ENCODE results near the gene TIMM44. TPM values are rescaled to one million over a fixed set of nuclear protein-coding genes. Genes with fewer than 3 reads are reported as not detected.
"Not testable (repeated sequence)": the region's sequence is repeated elsewhere in the genome, so short reads cannot be mapped to it uniquely, and the experiment has no call there.

Gene TIMM44
- polyA plus RNA-seq, 1 donor: 49.1 TPM

DNA sequence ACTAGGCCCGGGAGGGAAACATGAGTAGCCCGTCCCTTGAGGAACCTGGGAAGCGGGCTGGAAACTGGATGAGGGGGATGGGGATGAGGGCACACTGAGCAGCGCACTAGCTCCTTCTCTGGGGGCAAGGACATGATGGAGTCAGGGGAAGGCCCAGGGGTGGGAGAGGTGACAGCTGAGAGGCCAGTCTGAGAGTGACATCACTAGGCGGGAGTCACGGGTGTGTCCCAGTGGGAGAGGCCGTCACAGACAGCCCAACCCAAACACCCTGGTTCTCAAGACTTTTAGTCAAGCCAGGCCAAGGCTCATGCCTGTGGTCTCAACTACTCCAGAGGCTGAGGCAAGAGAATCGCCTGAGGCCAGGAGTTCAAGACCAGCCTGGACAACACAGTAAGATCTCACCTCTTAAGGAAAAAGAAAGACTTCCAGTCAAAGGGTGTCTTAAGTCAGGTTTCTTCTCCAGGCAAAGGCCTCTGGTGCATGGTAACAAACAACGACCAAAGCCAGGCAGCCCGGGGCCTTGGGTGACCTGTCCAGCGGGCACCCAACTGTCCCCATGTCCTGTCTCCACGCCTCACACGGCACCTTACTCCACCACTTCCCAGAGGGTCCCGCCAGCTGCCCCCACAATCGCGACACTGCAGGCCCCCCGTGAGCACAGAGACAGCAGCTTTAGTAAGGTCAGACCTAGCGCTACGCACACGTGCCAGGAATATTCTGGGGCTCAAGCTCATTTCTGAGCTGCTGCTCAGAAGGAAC is 25.5 kb upstream of the TIMM44 start:
- no CpG with 5 or more reads among the region's 20 CpGs for WGBS (ENCODE audit: insufficient coverage, low lambda C conversion rate)

DNA sequence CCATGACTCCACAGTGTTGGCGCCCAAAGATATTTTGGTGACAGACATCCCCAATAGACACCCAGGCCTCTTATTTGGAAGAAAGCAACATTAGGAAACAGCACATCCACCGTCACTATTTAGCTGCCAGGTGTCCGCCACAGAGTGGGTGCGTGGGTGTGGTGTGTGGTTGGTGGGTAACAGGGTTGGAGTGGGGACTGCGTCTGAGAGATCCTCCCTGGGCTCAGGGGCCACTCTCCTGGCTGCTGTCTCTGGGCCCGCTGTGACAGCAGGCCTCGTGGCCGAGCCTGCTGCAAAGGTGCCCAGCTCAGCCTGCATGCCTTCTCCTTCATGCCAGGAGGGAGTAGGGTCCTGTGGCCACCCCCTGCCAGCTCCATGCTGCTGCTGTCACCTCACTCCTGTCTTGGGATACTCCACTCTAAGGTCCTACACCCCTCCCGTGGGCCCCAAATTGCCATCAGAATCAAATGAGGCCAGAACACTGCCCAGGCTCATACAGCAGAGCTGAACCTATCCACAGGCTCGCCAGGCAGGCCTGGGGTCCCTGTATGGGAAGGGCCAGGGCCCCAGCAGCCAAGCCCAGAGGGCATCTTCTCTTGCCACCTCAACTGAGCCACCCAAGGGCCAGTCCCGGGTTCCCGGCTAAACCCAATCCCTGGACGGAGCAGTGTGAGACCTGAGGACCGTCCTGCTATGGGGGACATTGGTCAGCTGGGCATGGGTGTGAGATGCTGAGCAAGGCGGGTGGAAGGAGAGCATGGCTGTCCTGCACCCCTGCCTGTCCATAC is 24.7 kb upstream of the TIMM44 start:
- no peaks in the 10 kb centered on the region for H3K27me3 ChIP-seq (ENCODE audit: control insufficient read depth, insufficient read depth, low read length)
- peaks cover 2% of the 10 kb centered on the region for H3K9me3 ChIP-seq (ENCODE audit: control insufficient read depth, low read depth, low read length)
- H3K27ac ChIP-seq (ENCODE audit: low read length): no peak overlapping the region
- DNase-seq: no peak
- H3K36me3 ChIP-seq (ENCODE audit: control insufficient read depth, insufficient read depth, low read length): peaks cover 80% of the 10 kb centered on the region
- WGBS (ENCODE audit: insufficient coverage, low lambda C conversion rate): no CpG with 5 or more reads among the region's 15 CpGs
- no peak overlapping the region for H3K4me3 ChIP-seq (ENCODE audit: low read length)
- no peaks in the 10 kb centered on the region for H3K4me1 ChIP-seq (ENCODE audit: control insufficient read depth, insufficient read depth, low read length)

More for the DNA sequence above, 25.5 kb upstream of the TIMM44 start:
- Histone ChIP-seq H3K36me3 (ENCODE audit: control insufficient read depth, insufficient read depth, low read length) (peaks cover 79% of the 10 kb centered on the region), H3K4me3 (ENCODE audit: low read length) (no peak overlapping the region), H3K4me1 (ENCODE audit: control insufficient read depth, insufficient read depth, low read length) (no peaks in the 10 kb centered on the region), H3K27ac (ENCODE audit: low read length) (no peak overlapping the region), H3K9me3 (ENCODE audit: control insufficient read depth, low read depth, low read length) (no peaks in the 10 kb centered on the region), H3K27me3 (ENCODE audit: control insufficient read depth, insufficient read depth, low read length) (no peaks in the 10 kb centered on the region)
- no peak for DNase-seq

GRCh38 chr19:7965921-7966665 is 22.6 kb upstream of the TIMM44 start:
- Histone ChIP-seq H3K27me3 (ENCODE audit: control insufficient read depth, insufficient read depth, low read length) (no peaks in the 10 kb centered on the region), H3K4me1 (ENCODE audit: control insufficient read depth, insufficient read depth, low read length) (peaks cover 12% of the 10 kb centered on the region), H3K27ac (ENCODE audit: low read length) (no peak overlapping the region), H3K4me3 (ENCODE audit: low read length) (no peak overlapping the region), H3K9me3 (ENCODE audit: control insufficient read depth, low read depth, low read length) (peaks cover 2% of the 10 kb centered on the region), H3K36me3 (ENCODE audit: control insufficient read depth, insufficient read depth, low read length) (peaks cover 81% of the 10 kb centered on the region)
- DNase-seq: no peak
- 100% methylated on average over 1 of the region's 12 CpGs for WGBS (ENCODE audit: insufficient coverage, low lambda C conversion rate)

- Histone ChIP-seq H3K36me3 (ENCODE audit: control insufficient read depth, insufficient read depth, low read length) (peaks cover 85% of the 10 kb centered on the region), H3K4me1 (ENCODE audit: control insufficient read depth, insufficient read depth, low read length) (peaks cover 12% of the 10 kb centered on the region), H3K9me3 (ENCODE audit: control insufficient read depth, low read depth, low read length) (peaks cover 2% of the 10 kb centered on the region), H3K27ac (ENCODE audit: low read length) (no peak overlapping the region), H3K27me3 (ENCODE audit: control insufficient read depth, insufficient read depth, low read length) (no peaks in the 10 kb centered on the region), H3K4me3 (ENCODE audit: low read length) (no peak overlapping the region)
- WGBS (ENCODE audit: insufficient coverage, low lambda C conversion rate): 62% methylated on average over 3 of the region's 12 CpGs
- DNase-seq: no peak
These were observed 21.9 kb upstream of the TIMM44 start for GRCh38 chr19:7965259-7965841.

DNA sequence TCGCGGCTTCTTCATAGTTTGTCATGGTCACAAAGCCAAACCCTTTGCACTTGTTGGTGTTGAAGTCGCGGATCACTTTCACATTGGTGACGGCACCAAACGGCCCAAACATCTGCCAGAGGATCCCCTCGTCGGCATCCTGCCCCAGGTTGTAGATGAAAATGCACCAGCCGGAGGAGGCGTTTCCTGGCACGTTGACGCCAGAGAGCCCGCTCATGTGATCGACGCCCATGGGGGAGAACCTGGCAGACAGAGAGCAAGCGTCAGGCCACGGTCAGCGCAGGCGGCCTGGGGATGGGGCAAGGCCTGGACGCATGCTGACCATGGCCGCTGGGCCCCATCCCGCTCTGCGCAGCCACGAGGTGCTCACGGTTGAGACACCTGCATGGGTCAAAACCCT is 20.1 kb upstream of the TIMM44 start:
- Histone ChIP-seq H3K36me3 (ENCODE audit: control insufficient read depth, insufficient read depth, low read length) (peaks cover 79% of the 10 kb centered on the region), H3K9me3 (ENCODE audit: control insufficient read depth, low read depth, low read length) (peaks cover 2% of the 10 kb centered on the region), H3K4me1 (ENCODE audit: control insufficient read depth, insufficient read depth, low read length) (peaks cover 12% of the 10 kb centered on the region), H3K4me3 (ENCODE audit: low read length) (no peak overlapping the region), H3K27ac (ENCODE audit: low read length) (no peak overlapping the region), H3K27me3 (ENCODE audit: control insufficient read depth, insufficient read depth, low read length) (no peaks in the 10 kb centered on the region)
- no CpG with 5 or more reads among the region's 25 CpGs for WGBS (ENCODE audit: insufficient coverage, low lambda C conversion rate)
- DNase-seq: no peak

- Histone ChIP-seq H3K27me3 (ENCODE audit: control insufficient read depth, insufficient read depth, low read length) (no peaks in the 10 kb centered on the region), H3K4me3 (ENCODE audit: low read length) (no peak overlapping the region), H3K4me1 (ENCODE audit: control insufficient read depth, insufficient read depth, low read length) (peaks cover 12% of the 10 kb centered on the region), H3K9me3 (ENCODE audit: control insufficient read depth, low read depth, low read length) (peaks cover 2% of the 10 kb centered on the region), H3K27ac (ENCODE audit: low read length) (no peak overlapping the region), H3K36me3 (ENCODE audit: control insufficient read depth, insufficient read depth, low read length) (peaks cover 79% of the 10 kb centered on the region)
- DNase-seq: peak in 1 of 2 donors; percentile 25
- WGBS (ENCODE audit: insufficient coverage, low lambda C conversion rate): no CpG with 5 or more reads among the region's 22 CpGs
These were observed 19.3 kb upstream of the TIMM44 start for GRCh38 chr19:7962644-7963268.

- Histone ChIP-seq H3K27ac (ENCODE audit: low read length) (no peak overlapping the region), H3K4me3 (ENCODE audit: low read length) (no peak overlapping the region), H3K9me3 (ENCODE audit: control insufficient read depth, low read depth, low read length) (peaks cover 2% of the 10 kb centered on the region), H3K27me3 (ENCODE audit: control insufficient read depth, insufficient read depth, low read length) (no peaks in the 10 kb centered on the region), H3K36me3 (ENCODE audit: control insufficient read depth, insufficient read depth, low read length) (peaks cover 76% of the 10 kb centered on the region), H3K4me1 (ENCODE audit: control insufficient read depth, insufficient read depth, low read length) (peaks cover 12% of the 10 kb centered on the region)
- no peak for DNase-seq
- 42% methylated on average over 9 of the region's 13 CpGs for WGBS (ENCODE audit: insufficient coverage, low lambda C conversion rate)
These were observed 18.6 kb upstream of the TIMM44 start for GRCh38 chr19:7961920-7962626.

GRCh38 chr19:7961082-7961481 is 17.6 kb upstream of the TIMM44 start:
- H3K36me3 ChIP-seq (ENCODE audit: control insufficient read depth, insufficient read depth, low read length): peaks cover 66% of the 10 kb centered on the region
- not testable (repeated sequence) for H3K27ac ChIP-seq (ENCODE audit: low read length)

GRCh38 chr19:7959211-7959610 is 15.7 kb upstream of the TIMM44 start:
- Histone ChIP-seq H3K27me3 (ENCODE audit: control insufficient read depth, insufficient read depth, low read length) (no peaks in the 10 kb centered on the region), H3K36me3 (ENCODE audit: control insufficient read depth, insufficient read depth, low read length) (peaks cover 49% of the 10 kb centered on the region), H3K4me3 (ENCODE audit: low read length) (no peak overlapping the region), H3K27ac (ENCODE audit: low read length) (no peak overlapping the region), H3K4me1 (ENCODE audit: control insufficient read depth, insufficient read depth, low read length) (peaks cover 12% of the 10 kb centered on the region), H3K9me3 (ENCODE audit: control insufficient read depth, low read depth, low read length) (peaks cover 2% of the 10 kb centered on the region)
- DNase-seq: no peak
- 80% methylated on average over 3 of the region's 6 CpGs for WGBS (ENCODE audit: insufficient coverage, low lambda C conversion rate)

More at GRCh38 chr19:7961082-7961481, 17.6 kb upstream of the TIMM44 start:
- H3K4me3 ChIP-seq (ENCODE audit: low read length); H3K27me3 ChIP-seq (ENCODE audit: control insufficient read depth, insufficient read depth, low read length); DNase-seq; H3K9me3 ChIP-seq (ENCODE audit: control insufficient read depth, low read depth, low read length): not testable (repeated sequence)
- peaks cover 12% of the 10 kb centered on the region for H3K4me1 ChIP-seq (ENCODE audit: control insufficient read depth, insufficient read depth, low read length)
- WGBS (ENCODE audit: insufficient coverage, low lambda C conversion rate): no CpG with 5 or more reads among the region's 4 CpGs

All from large intestine (tissue), 3 donors.